NCI-H2196 treated with DMSO at 0.1 percent for 48 hours (cell line): ENCODE data around the gene ANKS6.

Experiments
- DNase-seq: peaks from one replicate; lab custom pipeline; 2025; ENCODE audit not compliant: unreplicated experiment; lab: John Stamatoyannopoulos, UW

Gene ANKS6

GRCh38 chr9:98772364-98773155 lies 23.8 kb downstream of the ANKS6 start:
- DNase-seq, result no peak

GRCh38 chr9:98771209-98771874 lies 25.0 kb downstream of the ANKS6 start:
- no peak for DNase-seq

- DNase-seq, result no peak
Measured at GRCh38 chr9:98770717-98771116, 25.6 kb downstream of the ANKS6 start.

DNA sequence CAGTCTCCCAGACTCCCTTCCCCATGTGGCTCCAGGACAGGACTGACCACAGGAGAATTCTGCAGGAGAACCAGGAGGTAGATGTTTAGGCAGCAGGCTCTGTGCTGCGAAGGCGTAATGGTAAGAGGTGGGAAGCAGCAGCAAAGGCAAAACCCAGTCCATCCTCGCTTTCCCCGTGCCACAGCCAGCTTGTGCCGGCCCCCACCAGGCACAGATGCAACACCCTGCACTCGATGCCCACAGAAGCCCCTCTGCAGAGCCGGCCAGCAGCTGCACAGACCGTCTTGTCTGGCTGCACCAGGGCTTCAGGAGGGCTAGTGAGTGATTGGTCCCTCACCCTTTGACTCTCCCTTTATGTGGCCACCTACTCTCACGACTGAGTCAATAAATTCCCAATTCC lies 28.0 kb downstream of the ANKS6 start:
- no peak for DNase-seq

GRCh38 chr9:98767915-98768314 lies 28.4 kb downstream of the ANKS6 start:
- no peak for DNase-seq

DNA sequence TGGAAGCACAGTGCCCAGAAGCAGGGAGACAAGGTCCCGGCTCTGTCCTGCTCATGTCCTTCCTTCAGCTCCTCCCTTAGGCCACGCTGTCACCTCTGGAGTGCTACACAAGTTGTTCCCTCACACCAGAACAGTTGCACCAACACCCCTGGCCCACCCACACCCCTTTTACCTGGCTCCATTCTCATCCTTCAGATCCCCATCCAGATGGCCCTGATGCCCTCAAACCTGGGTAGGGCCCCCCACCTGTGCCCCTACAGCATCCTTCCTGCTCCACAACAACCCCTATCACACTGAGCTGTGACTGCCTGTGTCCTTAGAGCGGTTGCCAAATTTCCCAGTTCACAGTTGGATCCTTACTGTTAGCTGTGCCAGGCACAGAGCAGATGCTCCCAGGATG lies 29.2 kb downstream of the ANKS6 start:
- DNase-seq, result no peak

DNA sequence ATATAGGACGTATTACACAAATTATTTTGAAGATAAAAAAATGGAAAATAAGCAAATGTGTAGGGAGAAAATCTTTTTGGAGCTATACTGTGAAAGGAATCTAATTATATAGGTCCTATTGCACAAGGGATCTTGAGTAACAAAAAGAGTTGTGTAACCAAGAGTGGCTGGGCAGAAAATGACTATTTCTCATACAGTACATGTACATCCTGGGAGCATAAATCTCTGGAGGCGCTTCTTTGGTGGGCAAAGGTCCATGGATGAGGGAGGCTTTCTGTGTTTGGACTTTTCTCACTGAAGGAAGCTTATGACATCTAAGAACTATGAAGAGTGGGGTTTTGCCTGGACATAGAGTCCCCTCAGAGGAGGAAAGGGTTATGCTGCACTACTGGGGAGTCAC lies 29.8 kb downstream of the ANKS6 start:
- DNase-seq, result no peak

DNA sequence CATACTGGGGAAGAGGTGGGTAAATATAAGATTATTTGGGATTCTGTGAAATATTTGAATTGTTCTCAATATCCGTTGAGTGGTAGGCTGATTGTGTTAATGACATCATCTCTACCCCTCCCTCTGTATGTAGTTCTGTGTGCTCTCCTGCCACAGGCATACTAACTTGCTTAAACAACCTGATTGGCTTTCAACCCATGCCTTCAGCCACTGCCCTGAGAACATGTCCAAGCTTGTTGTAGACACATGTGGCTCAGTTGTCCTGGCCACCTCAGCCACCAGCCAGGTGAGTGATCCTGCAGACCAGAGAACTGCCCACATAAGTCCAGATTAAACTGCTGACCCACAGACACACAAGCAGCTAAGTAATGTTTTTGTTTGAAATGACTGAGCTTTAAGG lies 31.1 kb downstream of the ANKS6 start:
- DNase-seq, result no peak

- no peak for DNase-seq
Measured at GRCh38 chr9:98763986-98764745, 32.2 kb downstream of the ANKS6 start.

GRCh38 chr9:98760231-98760630 lies 36.1 kb downstream of the ANKS6 start:
- DNase-seq, result no peak

GRCh38 chr9:98755006-98755618 lies 41.2 kb downstream of the ANKS6 start:
- no peak for DNase-seq

DNA sequence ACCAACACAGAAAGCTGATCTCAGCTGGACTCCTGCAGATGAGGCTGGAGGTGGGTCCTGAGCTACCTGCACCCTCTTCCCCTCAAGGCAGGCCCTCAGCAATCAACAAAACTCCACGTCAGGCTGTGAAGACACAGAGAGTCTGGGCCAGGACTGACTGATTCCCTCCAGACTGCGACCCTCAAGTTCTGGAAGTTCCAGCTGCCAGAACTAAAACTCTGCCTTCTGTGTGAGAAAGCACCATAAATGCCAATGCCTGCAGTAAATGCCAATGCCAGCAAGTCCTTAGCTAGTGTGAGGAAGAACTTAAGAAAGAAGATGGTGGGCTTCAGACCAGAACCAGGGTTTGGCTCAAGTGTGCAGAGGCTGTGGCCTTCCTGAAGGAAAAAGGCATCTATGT lies 45.1 kb downstream of the ANKS6 start:
- DNase-seq, result no peak

DNA sequence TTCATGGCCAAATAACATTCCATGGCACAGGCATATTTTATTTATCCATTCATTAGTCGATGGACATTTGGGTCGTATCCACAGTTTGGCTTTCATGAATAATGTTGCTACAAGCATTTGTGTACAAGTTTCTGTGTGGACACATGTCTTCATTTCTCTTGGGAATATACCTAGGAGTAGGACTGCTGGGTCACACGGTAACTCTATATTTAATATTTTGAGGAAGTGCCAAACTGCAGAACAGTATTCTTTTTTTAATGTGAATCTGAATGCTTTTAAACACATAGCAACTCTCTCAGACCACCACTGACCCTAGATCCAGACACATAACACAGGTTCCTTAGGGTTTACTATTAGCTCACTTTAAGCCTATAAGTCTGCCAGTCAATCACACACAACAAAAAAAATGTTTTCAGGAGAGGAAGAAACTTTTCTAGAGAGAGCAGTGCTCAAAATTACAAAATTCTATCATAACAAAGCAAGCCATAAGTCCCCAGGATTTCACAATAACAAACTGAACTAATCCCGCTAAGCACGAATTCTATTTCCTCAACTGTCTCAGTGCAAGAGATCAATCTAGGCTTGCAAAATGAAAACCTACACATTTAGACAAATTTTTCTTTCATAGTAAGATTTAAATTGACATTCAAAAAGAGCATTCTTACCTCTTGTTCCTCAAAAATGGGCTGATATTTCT lies 45.8 kb downstream of the ANKS6 start:
- DNase-seq, result no peak

DNA sequence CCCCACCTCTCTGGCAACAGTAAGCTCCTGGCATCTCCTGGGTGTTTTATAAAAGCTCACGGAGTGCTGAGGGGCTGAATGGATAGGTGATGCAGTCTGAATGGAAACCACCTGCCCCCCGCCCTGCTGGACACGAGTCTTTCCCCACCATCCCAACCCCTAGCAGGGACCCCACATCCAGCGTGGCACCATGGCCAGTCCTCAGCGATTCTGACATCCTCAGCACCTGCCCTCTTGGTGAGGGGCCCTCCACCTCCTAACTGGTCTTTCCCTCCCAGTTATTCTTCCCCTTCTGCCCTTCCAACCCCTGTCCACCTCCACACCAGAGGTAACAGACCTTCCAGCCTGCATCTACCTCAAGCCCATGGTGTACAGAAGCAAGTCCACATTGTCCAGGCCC lies 48.9 kb downstream of the ANKS6 start:
- no peak for DNase-seq

GRCh38 chr9:98745470-98745869 lies 50.9 kb downstream of the ANKS6 start:
- no peak for DNase-seq

DNA sequence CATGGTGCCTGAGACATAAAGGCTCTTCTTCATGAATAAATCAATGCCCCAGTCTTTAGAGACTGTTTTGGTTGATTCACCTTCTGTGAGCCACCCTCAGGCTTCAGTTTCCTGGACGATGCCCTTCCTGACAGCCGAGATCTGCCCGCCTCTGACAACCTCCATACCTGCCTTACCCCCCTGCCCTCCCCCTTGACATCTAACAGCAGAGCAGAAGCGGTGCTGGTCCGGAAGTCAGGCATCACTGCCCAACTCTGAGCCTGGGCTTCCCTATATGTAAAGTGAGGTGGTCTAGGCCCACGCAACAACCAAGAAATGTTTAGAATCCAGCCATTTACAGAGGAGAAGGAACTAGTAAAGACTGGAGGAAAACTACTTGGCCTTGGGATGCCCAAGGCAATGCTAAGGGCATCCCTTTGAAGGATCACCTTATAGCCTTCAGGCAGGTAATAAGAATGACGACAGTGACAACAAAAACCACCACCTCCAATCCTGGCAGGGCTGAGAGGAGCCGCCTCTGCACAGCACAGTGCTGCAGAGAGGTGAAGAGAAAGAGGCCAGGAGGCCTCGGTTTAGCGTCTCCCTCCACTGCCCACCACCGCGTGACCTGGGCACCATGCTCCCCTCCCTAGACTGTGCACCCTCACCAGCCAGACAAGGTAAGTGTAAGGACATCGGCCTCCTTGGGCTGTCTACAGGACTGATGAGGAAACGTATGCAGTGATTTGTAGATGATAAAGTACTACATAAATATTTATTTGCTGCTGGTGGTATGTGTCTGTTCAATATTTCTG lies 52.3 kb downstream of the ANKS6 start:
- DNase-seq, result no peak

GRCh38 chr9:98743329-98743728 lies 53.0 kb downstream of the ANKS6 start:
- no peak for DNase-seq

- no peak for DNase-seq
Measured at GRCh38 chr9:98742325-98743280, 53.8 kb downstream of the ANKS6 start.
